Measurements from ENCODE around the gene ABTB2.

- peak in 1 of 2 donors; percentile 22 for TF ChIP-seq EP300 (IDR thresholded peaks at IDR 0.05)
- TF ChIP-seq CTCF (IDR thresholded peaks at IDR 0.05) = no peak
Measured at GRCh38 chr11:34192481-34193401, 165.1 kb downstream of the ABTB2 start.

All from tibial nerve (tissue), 4 donors.